Ishikawa (cell line): ENCODE data around the gene OXGR1.

Experiments
- CEBPB ChIP-seq: IDR thresholded peaks from 2 replicates; pipeline ENCODE4 v1.6.1; 2012
- CREB1 ChIP-seq: IDR thresholded peaks from 2 replicates; pipeline ENCODE4 v1.6.1; 2012; ENCODE audit warnings: low read depth
- EP300 ChIP-seq: IDR thresholded peaks from 2 replicates; pipeline ENCODE4 v1.6.1; 2012; ENCODE audit warnings: borderline replicate concordance
- FOXM1 ChIP-seq: IDR thresholded peaks from 2 replicates; pipeline ENCODE4 v1.6.1; 2012; ENCODE audit warnings: low read depth, borderline replicate concordance
- RAD21 ChIP-seq: IDR thresholded peaks from 2 replicates; pipeline ENCODE4 v1.6.1; 2012; ENCODE audit warnings: low read depth
- TAF1 ChIP-seq: IDR thresholded peaks from 2 replicates; pipeline ENCODE4 v1.6.1; 2012; ENCODE audit warnings: low read depth, mild to moderate bottlenecking
- TEAD4 ChIP-seq: IDR thresholded peaks from 2 replicates; pipeline ENCODE4 v1.6.1; 2012
- YY1 ChIP-seq: IDR thresholded peaks from 2 replicates; pipeline ENCODE4 v1.6.1; 2012; ENCODE audit warnings: low read depth

DNA sequence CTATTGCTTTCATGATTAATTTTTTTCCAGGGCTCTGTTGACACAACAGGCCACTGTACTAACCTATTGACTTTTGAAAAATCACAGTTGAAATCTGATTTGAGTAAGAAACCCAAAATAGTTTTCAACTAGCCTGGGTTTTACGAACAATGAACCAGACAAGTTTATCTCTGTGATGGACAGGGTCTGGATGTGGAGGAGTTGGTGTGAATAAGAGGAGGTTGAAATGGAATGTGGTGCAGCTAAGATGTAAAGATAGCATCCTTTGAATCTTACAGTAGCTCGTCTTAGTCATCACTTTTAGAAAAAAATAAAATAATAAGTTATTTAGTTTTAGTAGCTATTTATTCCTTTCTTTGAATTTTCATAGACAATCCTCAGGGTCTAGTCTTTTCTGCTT lies 8.3 kb upstream of the OXGR1 start:
- TF ChIP-seq YY1 (no peak), TAF1 (no peak), TEAD4 (no peak), EP300 (no peak), CEBPB (no peak), FOXM1 (no peak), RAD21 (no peak), CREB1 (no peak)
